COLO668 (cell line): ENCODE data around the gene MOGAT2.
"Not testable (repeated sequence)": the region's sequence is repeated elsewhere in the genome, so short reads cannot be mapped to it uniquely, and the experiment has no call there.

ENCODE experiments used
- DNase-seq: peaks from one replicate; lab custom pipeline; 2025; ENCODE audit not compliant: unreplicated experiment; lab: John Stamatoyannopoulos, UW

Gene MOGAT2

GRCh38 chr11:75717608-75718418, at the start of gene MOGAT2:
MOGAT2 (plus strand) TSS chr11:75717838; CDS start chr11:75717889, 51 bp downstream.
- no peak for DNase-seq

- DNase-seq = peak; percentile 63
These were observed 49.0 kb upstream of the MOGAT2 start, which contains the start of gene MAP6 for GRCh38 chr11:75668451-75669297. MAP6 (minus strand) TSS chr11:75669038; CDS start chr11:75668369, 669 bp downstream.

GRCh38 chr11:75673977-75674582, 43.6 kb upstream of the MOGAT2 start:
- no peak for DNase-seq

GRCh38 chr11:75677275-75677674, 40.4 kb upstream of the MOGAT2 start:
- DNase-seq = no peak

GRCh38 chr11:75677909-75678308, 39.7 kb upstream of the MOGAT2 start:
- no peak for DNase-seq

- DNase-seq = no peak
These were observed 38.9 kb upstream of the MOGAT2 start for GRCh38 chr11:75678620-75679259.

- DNase-seq = no peak
These were observed 38.1 kb upstream of the MOGAT2 start for GRCh38 chr11:75679566-75679965.

GRCh38 chr11:75683856-75684255, 33.8 kb upstream of the MOGAT2 start:
- not testable (repeated sequence) for DNase-seq

- DNase-seq = no peak
These were observed 27.6 kb upstream of the MOGAT2 start for GRCh38 chr11:75689863-75690609.

GRCh38 chr11:75691804-75692203, 25.8 kb upstream of the MOGAT2 start:
- DNase-seq = no peak

GRCh38 chr11:75697906-75698581, 19.6 kb upstream of the MOGAT2 start:
- no peak for DNase-seq

- DNase-seq = no peak
These were observed 16.7 kb upstream of the MOGAT2 start for GRCh38 chr11:75700940-75701339.

GRCh38 chr11:75703695-75704237, 13.9 kb upstream of the MOGAT2 start:
- DNase-seq = no peak

- no peak for DNase-seq
These were observed 12.1 kb upstream of the MOGAT2 start for GRCh38 chr11:75705541-75705940.

GRCh38 chr11:75706260-75706729, 11.3 kb upstream of the MOGAT2 start:
- peak; percentile 55 for DNase-seq

GRCh38 chr11:75714211-75714610, 3.4 kb upstream of the MOGAT2 start:
- DNase-seq = no peak

- DNase-seq = no peak
These were observed 1.9 kb upstream of the MOGAT2 start for GRCh38 chr11:75715688-75716087.

GRCh38 chr11:75716659-75717058, 979 bp upstream of the MOGAT2 start:
- DNase-seq = no peak
